SK-N-SH (cell line): ENCODE measurements around the gene SRRM1.

ENCODE experiments used
- EZH2phosphoT487 ChIP-seq: fragments of 200-600 bp; sonication (generic); IDR thresholded peaks from 2 replicates; pipeline ENCODE4 v1.6.1; 2017; ENCODE audit warnings: low read depth, mixed run types, mild to moderate bottlenecking, antibody characterized with exemption, moderate library complexity, borderline replicate concordance
- FOXJ3 ChIP-seq: sonication (generic); formaldehyde crosslinking; IDR thresholded peaks from 2 replicates; pipeline ENCODE4 v1.5.1; 2020; ENCODE audit warnings: mild to moderate bottlenecking, missing genetic modification reagents
- JUND ChIP-seq: IDR thresholded peaks from 2 replicates; pipeline ENCODE4 v1.4.0; 2012
- MXI1 ChIP-seq: IDR thresholded peaks from 2 replicates; pipeline ENCODE4 v1.6.1; 2012; ENCODE audit warnings: mild to moderate bottlenecking, low read depth, low read length, improper control_type of control experiment
- POLR2AphosphoS5 ChIP-seq: IDR thresholded peaks from 2 replicates; pipeline ENCODE4 v1.6.1; 2012; ENCODE audit warnings: low read depth, low read length
- REST ChIP-seq: IDR thresholded peaks from 2 replicates; pipeline ENCODE4 v1.6.1; 2012; ENCODE audit warnings: mild to moderate bottlenecking, low read depth, low read length, moderate library complexity
- TAF1 ChIP-seq: IDR thresholded peaks from 2 replicates; pipeline ENCODE4 v1.6.1; 2012; ENCODE audit warnings: low read depth, mild to moderate bottlenecking, low read length, moderate library complexity, borderline replicate concordance
- TEAD4 ChIP-seq: IDR thresholded peaks from 2 replicates; pipeline ENCODE4 v1.4.0; 2012; ENCODE audit warnings: mild to moderate bottlenecking, borderline replicate concordance; ENCODE audit not compliant: insufficient read depth
- USF2 ChIP-seq: fragments of 150-350 bp; IDR thresholded peaks from 2 replicates; pipeline ENCODE4 v1.6.1; 2017; ENCODE audit warnings: antibody characterized with exemption, low read length, low read depth, borderline replicate concordance
- YY1 ChIP-seq: IDR thresholded peaks from 2 replicates; pipeline ENCODE4 v1.4.0; 2012; ENCODE audit warnings: low read depth, mild to moderate bottlenecking
- TF ChIP-seq, protein P1 (sequence below): fragments of 200-600 bp; sonication (generic); IDR thresholded peaks from 2 replicates; pipeline ENCODE4 v1.6.1; 2017; ENCODE audit warnings: antibody characterized with exemption, mild to moderate bottlenecking, moderate library complexity
- TF ChIP-seq, protein P2 (sequence below): IDR thresholded peaks from 2 replicates; pipeline ENCODE4 v1.4.0; 2012; ENCODE audit warnings: low read depth

GRCh38 chr1:24605534-24606295, 37.4 kb upstream of the SRRM1 start:
- TF ChIP-seq POLR2AphosphoS5 (no peak), EZH2phosphoT487 (no peak), FOXJ3 (no peak), MXI1 (no peak), USF2 (no peak), TEAD4 (no peak), REST (no peak), YY1 (no peak), TAF1 (no peak), JUND (no peak)
- TF ChIP-seq, protein P1, sequence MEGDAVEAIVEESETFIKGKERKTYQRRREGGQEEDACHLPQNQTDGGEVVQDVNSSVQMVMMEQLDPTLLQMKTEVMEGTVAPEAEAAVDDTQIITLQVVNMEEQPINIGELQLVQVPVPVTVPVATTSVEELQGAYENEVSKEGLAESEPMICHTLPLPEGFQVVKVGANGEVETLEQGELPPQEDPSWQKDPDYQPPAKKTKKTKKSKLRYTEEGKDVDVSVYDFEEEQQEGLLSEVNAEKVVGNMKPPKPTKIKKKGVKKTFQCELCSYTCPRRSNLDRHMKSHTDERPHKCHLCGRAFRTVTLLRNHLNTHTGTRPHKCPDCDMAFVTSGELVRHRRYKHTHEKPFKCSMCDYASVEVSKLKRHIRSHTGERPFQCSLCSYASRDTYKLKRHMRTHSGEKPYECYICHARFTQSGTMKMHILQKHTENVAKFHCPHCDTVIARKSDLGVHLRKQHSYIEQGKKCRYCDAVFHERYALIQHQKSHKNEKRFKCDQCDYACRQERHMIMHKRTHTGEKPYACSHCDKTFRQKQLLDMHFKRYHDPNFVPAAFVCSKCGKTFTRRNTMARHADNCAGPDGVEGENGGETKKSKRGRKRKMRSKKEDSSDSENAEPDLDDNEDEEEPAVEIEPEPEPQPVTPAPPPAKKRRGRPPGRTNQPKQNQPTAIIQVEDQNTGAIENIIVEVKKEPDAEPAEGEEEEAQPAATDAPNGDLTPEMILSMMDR = no peak
- TF ChIP-seq, protein P2, sequence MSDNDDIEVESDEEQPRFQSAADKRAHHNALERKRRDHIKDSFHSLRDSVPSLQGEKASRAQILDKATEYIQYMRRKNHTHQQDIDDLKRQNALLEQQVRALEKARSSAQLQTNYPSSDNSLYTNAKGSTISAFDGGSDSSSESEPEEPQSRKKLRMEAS = no peak
